NCI-H82 treated with DMSO at 0.1 percent for 48 hours (cell line): ENCODE measurements around the gene PDGFC.

ENCODE experiments used
- DNase-seq: peaks from one replicate; lab custom pipeline; 2025; ENCODE audit not compliant: unreplicated experiment; lab: John Stamatoyannopoulos, UW

PDGFC gene

GRCh38 chr4:156832886-156833285 lies 138.7 kb downstream of the PDGFC start:
- DNase-seq, result no peak

- no peak for DNase-seq
Observed at GRCh38 chr4:156830351-156830750, 141.2 kb downstream of the PDGFC start.

DNA sequence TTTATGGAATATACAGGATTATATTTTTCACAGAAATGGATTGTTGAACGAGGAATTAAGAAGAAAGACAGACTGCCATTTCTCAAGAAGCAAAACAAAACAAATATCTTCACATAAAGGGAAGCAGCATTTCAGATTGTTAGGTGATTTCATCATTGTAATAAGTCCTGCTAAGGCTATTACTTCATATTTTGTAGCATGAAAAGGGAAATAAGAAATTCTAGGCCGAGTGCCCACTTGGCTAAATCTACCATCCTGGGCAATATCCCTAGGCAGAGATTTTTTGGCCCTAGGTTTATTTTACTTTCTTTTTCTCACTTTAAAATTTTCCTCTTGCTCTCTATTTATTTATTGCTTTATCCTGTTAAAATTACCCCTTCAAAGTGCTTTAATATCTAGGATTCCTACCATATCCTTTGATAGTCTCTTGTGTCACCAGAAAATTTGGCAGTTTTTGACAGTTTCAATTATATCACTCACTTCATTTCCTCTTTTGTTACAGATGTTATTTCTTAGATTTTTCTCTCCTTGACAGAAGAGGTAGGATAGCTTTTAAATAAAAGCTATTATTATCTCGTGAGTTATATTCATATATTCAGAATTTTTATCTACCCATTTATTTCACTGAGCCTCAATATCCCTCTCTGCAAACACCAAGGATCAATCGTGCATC lies 142.3 kb downstream of the PDGFC start:
- DNase-seq, result no peak

GRCh38 chr4:156827519-156827918 lies 144.1 kb downstream of the PDGFC start:
- DNase-seq, result no peak

DNA sequence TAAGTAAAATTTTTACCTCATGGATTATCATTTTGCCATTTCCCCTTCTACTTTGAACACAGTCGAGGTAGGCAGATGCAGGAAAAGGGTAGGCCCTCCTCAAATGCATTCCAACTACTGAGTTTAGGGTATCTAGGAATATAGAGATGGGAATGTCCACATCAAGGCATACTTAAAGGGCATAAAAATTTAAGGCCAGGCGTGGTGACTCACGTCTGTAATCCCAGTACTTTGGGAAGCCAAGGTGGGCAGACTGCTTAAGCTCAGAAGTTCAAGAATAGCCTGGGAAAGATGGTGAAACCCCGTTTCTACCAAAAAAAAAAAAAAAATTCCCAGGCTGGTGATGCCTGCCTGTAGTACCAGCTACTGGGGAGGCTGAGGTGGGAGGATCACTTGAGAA lies 146.5 kb downstream of the PDGFC start:
- DNase-seq, result no peak

- no peak for DNase-seq
Observed at GRCh38 chr4:156824451-156825060, 147.0 kb downstream of the PDGFC start.

DNA sequence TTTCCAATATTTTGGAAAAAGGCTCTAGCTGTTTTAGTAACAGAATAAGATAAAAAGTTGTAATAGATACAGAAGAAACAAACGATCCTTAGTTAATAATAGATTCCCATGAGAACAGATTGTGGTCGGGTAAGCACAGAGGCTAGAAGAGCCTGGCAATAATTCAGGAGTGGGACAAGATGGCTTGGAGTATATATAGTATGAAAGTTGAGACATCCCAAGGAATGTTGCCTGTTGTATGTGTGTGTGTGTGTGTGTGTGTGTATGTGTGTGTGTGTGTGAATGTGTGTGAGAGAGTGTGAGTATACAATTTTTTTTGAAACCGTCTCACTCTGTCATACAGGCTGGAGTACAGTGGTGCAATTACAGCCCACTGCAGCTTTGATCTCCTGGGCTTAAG lies 150.7 kb downstream of the PDGFC start:
- no peak for DNase-seq

GRCh38 chr4:156816360-156816755 lies 155.2 kb downstream of the PDGFC start:
- no peak for DNase-seq

GRCh38 chr4:156815717-156816359 lies 155.8 kb downstream of the PDGFC start:
- peak; percentile 87 for DNase-seq

DNA sequence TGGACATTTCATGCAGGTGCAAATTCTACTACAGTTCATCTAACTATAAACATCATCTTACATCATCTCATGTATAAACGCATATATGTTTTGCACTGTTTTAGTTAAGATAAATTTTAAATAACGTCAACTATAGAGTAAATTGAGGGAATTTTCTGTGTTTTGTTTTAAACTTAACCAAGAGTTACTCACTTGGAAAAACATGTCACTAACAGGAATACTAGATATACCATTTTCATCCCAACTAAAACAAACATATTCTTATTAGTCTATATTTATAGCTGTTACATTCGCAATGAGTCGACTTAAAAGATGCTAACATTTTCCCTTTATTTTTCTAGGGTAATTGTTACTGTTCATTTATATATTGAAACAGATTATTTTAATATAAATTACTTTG lies 159.6 kb downstream of the PDGFC start:
- DNase-seq, result no peak

DNA sequence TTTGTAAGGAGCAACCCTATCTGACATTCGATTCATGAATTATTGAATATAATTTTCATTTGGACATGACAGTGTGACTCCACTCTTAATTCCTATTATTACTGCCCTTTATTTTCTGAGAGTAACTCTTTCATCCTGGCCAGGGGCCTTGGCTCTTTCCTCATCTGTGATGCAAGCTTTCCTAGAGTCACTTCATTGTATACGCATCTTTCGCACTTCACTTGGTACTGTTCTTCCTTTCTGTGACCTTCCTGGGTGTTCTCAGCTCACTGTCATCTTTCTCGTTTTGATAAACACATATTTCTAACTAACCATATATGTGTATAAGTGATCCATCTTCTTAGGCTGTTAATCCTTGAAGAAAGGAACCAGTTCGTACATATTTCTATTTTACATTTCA lies 160.3 kb downstream of the PDGFC start:
- no peak for DNase-seq

GRCh38 chr4:156805696-156806095 lies 165.9 kb downstream of the PDGFC start:
- DNase-seq, result no peak

DNA sequence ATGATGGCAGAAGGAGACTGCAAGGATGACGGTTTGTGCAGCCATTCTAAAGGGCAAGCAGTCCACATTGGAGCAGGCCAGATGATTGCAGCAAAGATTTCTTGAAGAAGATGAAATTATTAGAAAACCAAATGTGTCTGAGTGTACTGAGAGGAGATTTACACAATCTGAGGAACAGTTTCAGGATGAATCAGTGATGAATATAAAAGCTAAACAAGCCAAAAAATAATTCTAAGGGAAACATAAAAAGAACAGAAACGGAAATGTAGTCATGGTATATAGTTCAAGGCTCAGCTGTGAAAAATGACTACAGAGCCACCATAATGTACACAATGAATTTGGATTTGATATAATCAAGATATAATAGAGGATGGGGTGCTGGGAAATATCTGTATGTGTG lies 168.5 kb downstream of the PDGFC start:
- no peak for DNase-seq

GRCh38 chr4:156800463-156800862 lies 171.1 kb downstream of the PDGFC start:
- no peak for DNase-seq

GRCh38 chr4:156799121-156799589 lies 172.4 kb downstream of the PDGFC start:
- no peak for DNase-seq

DNA sequence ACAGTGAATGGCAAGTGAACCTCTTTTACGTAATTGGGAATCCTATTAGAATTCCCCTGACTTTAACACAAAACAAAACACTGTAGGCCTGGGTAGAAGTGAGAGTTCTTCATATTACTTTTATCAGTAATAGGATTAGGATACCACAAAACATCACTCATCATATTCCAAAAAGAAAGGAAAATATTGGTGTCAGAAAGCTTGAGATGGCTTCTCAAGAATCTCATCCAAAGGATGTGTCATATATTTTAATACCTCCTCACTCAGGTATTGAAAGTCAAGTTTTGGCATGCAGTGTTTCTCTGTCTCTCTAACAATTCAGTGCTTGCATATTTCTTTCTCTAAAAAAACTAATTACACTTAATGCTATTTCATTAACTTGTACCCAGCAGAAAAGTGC lies 173.2 kb downstream of the PDGFC start:
- no peak for DNase-seq

- no peak for DNase-seq
Observed at GRCh38 chr4:156797206-156797605, 174.4 kb downstream of the PDGFC start.

DNA sequence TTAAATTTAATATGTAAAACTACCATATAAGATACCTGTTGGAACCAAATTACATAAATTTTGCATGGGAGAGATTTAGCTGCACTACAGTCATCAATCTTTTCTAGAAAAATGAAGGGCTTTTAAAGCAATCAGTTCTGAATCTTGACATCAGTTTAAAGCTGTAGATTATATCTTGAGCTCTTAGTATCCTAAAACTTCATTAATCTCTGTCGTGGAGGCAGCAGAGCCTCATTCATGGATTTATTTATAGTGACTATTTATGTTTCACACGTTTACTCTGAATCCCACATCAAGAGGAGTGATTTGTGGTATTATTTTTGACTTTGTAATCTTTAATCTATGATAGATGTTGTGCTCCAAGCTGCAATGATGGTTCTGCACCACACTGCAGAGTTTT lies 175.9 kb downstream of the PDGFC start:
- DNase-seq, result no peak

DNA sequence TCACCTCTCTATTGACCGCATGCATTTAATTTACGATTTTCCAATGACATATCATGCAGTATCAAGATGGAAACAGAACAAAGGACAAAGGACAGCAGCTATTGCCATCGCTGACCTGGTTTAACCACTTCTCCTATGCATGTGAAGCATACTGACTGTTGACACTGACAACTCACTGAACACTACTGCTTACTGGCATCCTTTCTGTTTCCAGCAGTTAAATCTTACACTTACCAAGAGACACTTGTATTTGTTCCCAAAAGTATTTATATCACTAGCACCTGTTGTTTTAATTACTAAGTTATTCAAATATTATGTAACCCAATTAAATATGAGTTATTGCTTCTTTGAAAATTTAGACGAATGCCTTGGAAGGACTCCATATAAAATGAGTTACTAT lies 176.7 kb downstream of the PDGFC start:
- no peak for DNase-seq

GRCh38 chr4:156792462-156793085 lies 179.0 kb downstream of the PDGFC start:
- DNase-seq, result no peak

GRCh38 chr4:156790866-156791265 lies 180.7 kb downstream of the PDGFC start:
- DNase-seq, result no peak

- DNase-seq, result no peak
Observed at GRCh38 chr4:156788782-156789181, 182.8 kb downstream of the PDGFC start.
